Cardiac fibroblast (primary cell): ENCODE measurements around the gene ADGRL3.

ENCODE experiments used
- DNase-seq, 2 donors: peaks; one replicate each; pipeline versions ENCODE4 v3.0.0 to v3.0.0-alpha.2; 2010; ENCODE audit warnings: low read depth in 2 of 2
- H3K4me3 ChIP-seq, 2 donors: replicated peaks in 1 of 2; 1 replicate in 1 of 2; 2 replicates in 1 of 2; pipeline ENCODE4 v1.5.1; 2011; ENCODE audit warnings: low read depth in 2 of 2, low read length in 2 of 2, mild to moderate bottlenecking in 2 of 2, moderate library complexity in 1 of 2
- CTCF ChIP-seq: IDR thresholded peaks from one replicate; pipeline ENCODE4 v1.5.1; 2011; ENCODE audit warnings: low read depth, mild to moderate bottlenecking, low read length, inconsistent platforms

ADGRL3 gene

DNA sequence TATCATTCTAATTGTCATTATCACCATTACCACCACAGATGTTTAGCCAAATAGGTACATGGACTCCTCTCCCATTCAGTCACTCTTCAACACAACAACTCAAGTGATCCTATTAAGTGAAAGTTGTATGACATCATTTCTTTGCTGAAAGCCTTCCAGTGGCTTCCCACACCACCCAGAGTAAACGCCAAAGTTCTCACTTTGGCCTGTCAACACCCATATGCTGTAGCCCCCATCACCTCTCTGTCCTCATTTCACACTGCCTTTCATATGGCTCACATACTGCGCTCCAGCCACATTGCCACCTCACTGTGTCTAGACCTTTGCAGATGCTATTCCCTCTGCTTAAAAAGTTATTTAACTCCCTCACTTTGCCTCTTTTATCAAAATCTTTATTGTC lies 682.3 kb downstream of the ADGRL3 start:
- H3K4me3 ChIP-seq, result no peak overlapping the region
- no peak for TF ChIP-seq CTCF
- DNase-seq, result no peak

DNA sequence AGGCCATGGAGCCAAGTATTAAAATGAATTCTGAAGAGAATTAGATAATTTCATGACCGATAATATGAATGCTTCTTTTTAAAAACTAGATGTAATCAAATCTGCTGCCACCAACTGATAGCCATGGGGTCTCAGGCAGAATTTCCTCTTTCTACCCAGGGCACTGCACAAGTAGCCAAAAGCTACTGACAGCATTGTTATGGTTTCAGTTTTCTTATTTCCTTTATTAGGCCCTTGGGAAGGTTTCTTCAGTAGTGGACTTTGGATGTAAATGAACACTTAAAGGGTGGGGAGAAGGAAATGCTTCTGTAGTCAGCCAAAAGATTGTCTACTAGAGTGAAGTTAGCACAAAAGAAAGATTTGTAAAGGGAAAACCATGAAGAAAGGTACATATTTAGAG lies 686.0 kb downstream of the ADGRL3 start:
- no peak for TF ChIP-seq CTCF
- no peak for DNase-seq
- no peak overlapping the region for H3K4me3 ChIP-seq

- no peak for TF ChIP-seq CTCF
- no peak for DNase-seq
- H3K4me3 ChIP-seq, result no peak overlapping the region
Measured at GRCh38 chr4:61889117-61889516, 689.0 kb downstream of the ADGRL3 start.

DNA sequence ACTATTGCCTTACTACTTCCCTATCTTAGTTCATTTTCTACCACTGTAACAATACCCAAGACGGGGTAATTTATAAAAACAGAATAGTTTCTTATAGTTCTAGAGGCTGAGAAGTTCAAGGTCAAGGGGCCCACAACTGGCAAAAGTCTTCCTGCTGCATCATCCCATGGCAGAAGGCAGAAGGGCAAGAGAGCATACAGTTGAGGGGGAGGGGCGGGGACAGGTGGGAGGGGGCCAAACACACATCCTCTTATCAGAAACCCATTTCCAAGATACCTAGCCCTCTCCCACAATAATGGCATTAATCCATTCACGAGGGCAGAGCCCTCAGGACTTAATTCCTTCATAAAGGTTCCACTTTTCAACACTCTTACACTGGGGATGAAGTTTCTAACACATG lies 690.2 kb downstream of the ADGRL3 start:
- no peak for TF ChIP-seq CTCF
- H3K4me3 ChIP-seq, result no peak overlapping the region
- DNase-seq, result no peak

DNA sequence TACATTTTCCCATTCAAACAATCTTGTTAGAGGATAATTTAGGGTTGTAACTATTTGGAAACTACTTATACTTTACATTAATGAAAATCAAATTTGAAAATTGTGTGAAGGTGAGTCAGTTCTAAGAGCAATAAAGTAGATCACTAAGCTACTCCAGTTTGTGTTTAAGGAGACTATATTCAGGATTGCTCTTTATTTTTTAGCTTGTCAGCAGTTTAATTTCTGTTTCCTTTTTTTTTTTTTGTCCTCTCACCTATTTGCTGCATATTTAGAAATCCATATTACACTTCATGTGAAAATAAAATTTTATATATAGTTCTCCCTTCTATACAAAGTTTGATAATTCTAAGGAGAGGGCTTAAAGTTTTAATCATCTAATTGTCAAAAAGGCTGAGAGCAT lies 691.8 kb downstream of the ADGRL3 start:
- H3K4me3 ChIP-seq, result no peak overlapping the region
- TF ChIP-seq CTCF, result no peak
- no peak for DNase-seq

DNA sequence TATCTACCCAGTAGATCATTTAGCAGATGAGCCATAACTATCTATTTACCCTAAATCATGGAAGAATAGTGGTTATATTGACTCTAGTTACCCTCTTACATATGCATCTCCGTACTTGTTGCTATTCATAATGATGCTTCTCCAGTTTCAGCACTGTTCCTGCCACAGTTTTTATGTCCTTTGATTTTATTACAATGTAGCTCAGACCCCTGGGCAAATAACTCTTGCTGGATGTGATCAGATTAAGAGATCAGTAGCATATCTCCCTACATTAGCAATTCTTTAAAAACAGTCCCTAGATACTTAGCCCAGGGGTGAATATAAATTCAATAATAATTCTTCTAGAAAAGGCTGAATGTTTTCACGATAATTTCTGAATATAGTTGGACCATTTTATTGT lies 696.5 kb downstream of the ADGRL3 start:
- no peak for TF ChIP-seq CTCF
- H3K4me3 ChIP-seq, result no peak overlapping the region
- no peak for DNase-seq

GRCh38 chr4:61909031-61909430 lies 708.9 kb downstream of the ADGRL3 start:
- no peak for TF ChIP-seq CTCF
- no peak overlapping the region for H3K4me3 ChIP-seq
- DNase-seq, result no peak
